ENCODE results near the gene SND1. TPM values are rescaled to one million over a fixed set of nuclear protein-coding genes. Genes with fewer than 3 reads are reported as not detected.

SND1 gene
- total RNA-seq, 1 donor from 2014 or later = 165 TPM

DNA sequence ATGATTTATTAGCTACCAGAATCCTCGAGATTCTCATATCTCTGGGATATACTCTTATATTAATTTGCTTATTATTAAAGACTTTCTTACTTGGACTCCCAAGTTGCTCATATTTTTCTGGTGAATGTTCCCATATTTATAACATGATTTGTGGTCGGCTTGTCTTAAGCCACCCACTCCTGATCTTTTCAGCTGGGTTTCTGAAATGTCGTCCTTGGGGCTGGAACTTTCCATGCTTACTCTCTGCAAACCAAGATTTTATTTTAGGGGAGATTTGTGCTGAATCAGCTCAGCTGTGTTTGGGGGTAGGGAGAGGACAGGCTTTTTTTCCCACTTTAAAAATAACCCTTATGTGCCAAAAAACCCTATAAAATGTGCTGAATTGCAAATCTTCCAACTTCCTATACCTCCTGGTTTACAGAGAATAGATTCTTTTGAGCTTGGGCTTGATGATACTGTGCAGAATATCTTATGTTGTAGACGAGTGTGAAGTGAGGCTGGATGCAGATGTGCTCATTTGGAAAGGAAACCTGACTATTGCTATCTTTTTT, 162.1 kb downstream of the SND1 start:
- Mint-ChIP-seq H3K4me1 (ENCODE audit: low read depth, unreplicated experiment) (peaks cover 39% of the 10 kb centered on the region), H3K27me3 (ENCODE audit: unreplicated experiment) (peaks cover 8% of the 10 kb centered on the region), H3K36me3 (ENCODE audit: unreplicated experiment) (no peaks in the 10 kb centered on the region), H3K9me3 (ENCODE audit: unreplicated experiment) (peaks cover 7% of the 10 kb centered on the region), H3K4me3 (ENCODE audit: unreplicated experiment) (no peak overlapping the region), H3K27ac (ENCODE audit: unreplicated experiment) (no peak overlapping the region)
- DNase-seq = no peak
- no peak for TF ChIP-seq CTCF (IDR thresholded peaks at IDR 0.05; ENCODE audit: partially characterized antibody, unreplicated experiment)

DNA sequence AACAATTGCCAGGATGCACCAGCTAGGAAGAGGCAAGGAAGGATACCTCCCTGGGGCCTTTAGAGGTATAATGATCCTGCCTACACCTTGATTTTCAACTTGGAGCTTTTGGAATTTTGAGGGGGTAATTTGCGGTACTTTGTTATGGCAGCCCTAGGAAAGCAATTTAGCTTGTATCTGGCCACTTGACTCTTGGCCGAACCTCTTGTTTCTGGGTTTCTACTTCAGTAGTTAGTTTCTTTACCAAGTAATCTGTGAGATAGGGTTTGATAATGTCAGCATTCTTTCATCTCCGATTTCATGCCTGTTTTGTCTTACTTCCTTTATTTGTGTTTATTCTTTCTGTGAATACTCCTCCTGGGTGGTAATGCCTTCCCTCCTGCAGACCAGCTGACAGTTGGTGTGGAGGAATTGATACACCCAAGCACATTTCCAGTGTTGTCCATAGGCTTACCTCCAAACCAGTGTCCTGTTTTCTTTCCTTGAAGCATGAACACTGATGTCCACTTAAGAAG, 163.7 kb downstream of the SND1 start:
- no peak for TF ChIP-seq CTCF (IDR thresholded peaks at IDR 0.05; ENCODE audit: partially characterized antibody, unreplicated experiment)
- H3K27ac Mint-ChIP-seq (ENCODE audit: unreplicated experiment) = no peak overlapping the region
- H3K27me3 Mint-ChIP-seq (ENCODE audit: unreplicated experiment) = peaks cover 2% of the 10 kb centered on the region
- H3K36me3 Mint-ChIP-seq (ENCODE audit: unreplicated experiment) = no peaks in the 10 kb centered on the region
- DNase-seq = no peak
- no peak overlapping the region for H3K4me3 Mint-ChIP-seq (ENCODE audit: unreplicated experiment)
- H3K4me1 Mint-ChIP-seq (ENCODE audit: low read depth, unreplicated experiment) = peaks cover 23% of the 10 kb centered on the region
- H3K9me3 Mint-ChIP-seq (ENCODE audit: unreplicated experiment) = peaks cover 3% of the 10 kb centered on the region

GRCh38 chr7:127816354-127817190, 164.6 kb downstream of the SND1 start:
- H3K9me3 Mint-ChIP-seq (ENCODE audit: unreplicated experiment) = peaks cover 3% of the 10 kb centered on the region
- no peak for TF ChIP-seq CTCF (IDR thresholded peaks at IDR 0.05; ENCODE audit: partially characterized antibody, unreplicated experiment)
- no peak for DNase-seq
- peaks cover 2% of the 10 kb centered on the region for H3K27me3 Mint-ChIP-seq (ENCODE audit: unreplicated experiment)
- H3K4me1 Mint-ChIP-seq (ENCODE audit: low read depth, unreplicated experiment) = peaks cover 15% of the 10 kb centered on the region
- H3K27ac Mint-ChIP-seq (ENCODE audit: unreplicated experiment) = no peak overlapping the region
- no peaks in the 10 kb centered on the region for H3K36me3 Mint-ChIP-seq (ENCODE audit: unreplicated experiment)
- no peak overlapping the region for H3K4me3 Mint-ChIP-seq (ENCODE audit: unreplicated experiment)

DNA sequence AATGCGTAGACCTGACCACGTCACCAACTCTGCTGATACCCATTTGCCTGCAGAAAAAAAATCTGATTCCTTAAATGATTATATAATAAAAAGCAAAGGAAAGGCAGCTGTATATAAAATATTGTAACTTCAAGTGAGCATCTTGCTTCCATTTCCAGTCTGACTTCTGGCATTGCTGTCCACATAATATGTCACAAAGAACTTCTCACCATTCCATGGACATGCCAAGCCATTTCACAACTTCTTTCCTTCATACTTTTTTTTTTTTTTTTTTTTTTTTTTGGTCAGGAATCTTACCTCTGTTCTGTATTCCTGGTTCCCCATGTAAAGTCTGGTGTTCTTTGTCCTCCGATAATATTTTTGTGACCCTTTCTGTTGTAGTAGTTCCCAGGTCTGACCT, 165.5 kb downstream of the SND1 start:
- Mint-ChIP-seq H3K4me3 (ENCODE audit: unreplicated experiment) (no peak overlapping the region), H3K36me3 (ENCODE audit: unreplicated experiment) (no peaks in the 10 kb centered on the region), H3K27ac (ENCODE audit: unreplicated experiment) (no peak overlapping the region), H3K9me3 (ENCODE audit: unreplicated experiment) (peaks cover 3% of the 10 kb centered on the region), H3K27me3 (ENCODE audit: unreplicated experiment) (peaks cover 2% of the 10 kb centered on the region), H3K4me1 (ENCODE audit: low read depth, unreplicated experiment) (peaks cover 8% of the 10 kb centered on the region)
- no peak for TF ChIP-seq CTCF (IDR thresholded peaks at IDR 0.05; ENCODE audit: partially characterized antibody, unreplicated experiment)
- DNase-seq = no peak

GRCh38 chr7:127818306-127818705, 166.3 kb downstream of the SND1 start:
- no peak for TF ChIP-seq CTCF (IDR thresholded peaks at IDR 0.05; ENCODE audit: partially characterized antibody, unreplicated experiment)
- no peak for DNase-seq
- peaks cover 4% of the 10 kb centered on the region for H3K4me1 Mint-ChIP-seq (ENCODE audit: low read depth, unreplicated experiment)
- peaks cover 2% of the 10 kb centered on the region for H3K27me3 Mint-ChIP-seq (ENCODE audit: unreplicated experiment)
- H3K27ac Mint-ChIP-seq (ENCODE audit: unreplicated experiment) = no peak overlapping the region
- H3K9me3 Mint-ChIP-seq (ENCODE audit: unreplicated experiment) = peaks cover 3% of the 10 kb centered on the region
- no peak overlapping the region for H3K4me3 Mint-ChIP-seq (ENCODE audit: unreplicated experiment)
- no peaks in the 10 kb centered on the region for H3K36me3 Mint-ChIP-seq (ENCODE audit: unreplicated experiment)
